GM23248 (cell line): ENCODE results near the gene GGT5.

Experiments used
- EZH2 ChIP-seq: fragments of 200-600 bp; sonication (generic); IDR thresholded peaks from 2 replicates; pipeline ENCODE4 v1.6.1; 2018; ENCODE audit warnings: antibody characterized with exemption, mild to moderate bottlenecking; ENCODE audit not compliant: insufficient read depth, poor library complexity, severe bottlenecking
- EZH2phosphoT487 ChIP-seq: fragments of 200-600 bp; sonication (generic); IDR thresholded peaks from 2 replicates; pipeline ENCODE4 v1.6.1; 2018; ENCODE audit warnings: antibody characterized with exemption, moderate library complexity, mild to moderate bottlenecking, low read depth; ENCODE audit not compliant: insufficient read depth

GRCh38 chr22:24179478-24180210 lies 65.2 kb downstream of the GGT5 start:
- no peak for TF ChIP-seq EZH2
- no peak for TF ChIP-seq EZH2phosphoT487
